Measurements from ENCODE around the gene OR11G2.
"Not testable (repeated sequence)": the region's sequence is repeated elsewhere in the genome, so short reads cannot be mapped to it uniquely, and the experiment has no call there.

OR11G2 gene, protein sequence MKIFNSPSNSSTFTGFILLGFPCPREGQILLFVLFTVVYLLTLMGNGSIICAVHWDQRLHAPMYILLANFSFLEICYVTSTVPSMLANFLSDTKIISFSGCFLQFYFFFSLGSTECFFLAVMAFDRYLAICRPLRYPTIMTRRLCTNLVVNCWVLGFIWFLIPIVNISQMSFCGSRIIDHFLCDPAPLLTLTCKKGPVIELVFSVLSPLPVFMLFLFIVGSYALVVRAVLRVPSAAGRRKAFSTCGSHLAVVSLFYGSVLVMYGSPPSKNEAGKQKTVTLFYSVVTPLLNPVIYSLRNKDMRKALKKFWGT

DNA sequence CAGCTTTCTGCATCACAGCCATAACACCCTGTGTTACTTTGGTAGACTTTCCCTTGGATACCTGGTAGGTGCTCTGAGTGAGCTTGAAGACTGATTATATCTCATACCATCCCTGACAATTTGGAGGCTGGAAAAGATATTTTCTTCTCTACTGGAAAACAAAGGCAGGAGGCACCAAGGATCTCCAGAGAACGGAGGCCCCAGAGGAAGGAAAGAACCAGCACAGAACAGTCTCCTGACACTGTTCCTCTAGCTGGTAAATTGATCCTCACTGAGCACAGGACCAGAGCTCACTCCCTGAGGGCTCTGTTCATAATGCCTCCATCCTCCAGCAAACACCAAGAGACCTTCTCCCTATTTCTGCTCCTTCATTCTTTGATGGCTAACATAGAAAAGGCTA lies at the start of gene OR11G2:
Gene OR11G2 (plus strand): TSS at position 301 of the 400 bp plus-strand sequence. CDS start 6,542 bp downstream, outside the sequence.
- no peak for DNase-seq

DNA sequence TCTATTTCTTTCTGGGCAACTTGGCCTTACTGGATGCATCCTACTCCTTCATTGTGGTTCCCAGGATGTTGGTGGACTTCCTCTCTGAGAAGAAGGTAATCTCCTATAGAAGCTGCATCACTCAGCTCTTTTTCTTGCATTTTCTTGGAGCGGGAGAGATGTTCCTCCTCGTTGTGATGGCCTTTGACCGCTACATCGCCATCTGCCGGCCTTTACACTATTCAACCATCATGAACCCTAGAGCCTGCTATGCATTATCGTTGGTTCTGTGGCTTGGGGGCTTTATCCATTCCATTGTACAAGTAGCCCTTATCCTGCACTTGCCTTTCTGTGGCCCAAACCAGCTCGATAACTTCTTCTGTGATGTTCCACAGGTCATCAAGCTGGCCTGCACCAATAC lies 46.8 kb upstream of the OR11G2 start:
- no peak for DNase-seq

DNA sequence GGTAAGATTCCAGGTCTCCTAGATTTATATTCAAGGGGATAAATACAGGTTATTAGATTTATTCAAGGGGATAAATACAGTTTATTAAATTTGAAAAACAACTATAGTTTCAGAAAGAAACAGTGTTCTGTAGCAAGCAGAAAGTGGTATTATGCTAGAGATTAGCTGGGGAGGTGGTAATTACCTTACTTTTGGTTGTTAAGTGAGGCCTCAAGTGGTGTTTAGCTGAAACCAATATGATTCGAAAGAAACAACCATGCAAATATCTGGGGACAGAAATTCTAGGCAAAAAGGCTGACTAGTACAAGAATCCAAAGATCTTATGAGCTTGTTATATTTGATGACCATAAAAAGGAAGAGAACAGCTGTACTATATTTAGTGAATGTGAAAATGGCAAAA lies 45.9 kb upstream of the OR11G2 start:
- no peak for DNase-seq

DNA sequence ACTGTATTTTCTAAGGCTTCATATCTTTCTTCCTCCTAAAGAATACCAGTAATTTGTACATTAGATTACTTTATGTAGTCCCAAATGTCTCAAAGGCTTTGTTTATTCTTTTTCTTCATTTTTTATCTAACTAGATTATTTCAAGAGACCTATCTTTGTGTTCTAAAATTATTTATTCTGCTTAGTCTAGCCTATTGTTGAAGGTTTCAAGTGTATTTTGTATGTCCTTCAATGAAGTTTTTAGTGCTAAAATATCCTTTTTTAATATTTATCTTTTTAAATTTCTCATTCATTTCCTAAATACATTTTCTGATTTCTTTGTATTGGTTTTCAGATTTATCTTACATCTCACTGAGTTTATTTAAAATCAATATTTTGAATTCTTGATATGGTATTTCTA lies 26.2 kb upstream of the OR11G2 start:
- DNase-seq, result no peak

DNA sequence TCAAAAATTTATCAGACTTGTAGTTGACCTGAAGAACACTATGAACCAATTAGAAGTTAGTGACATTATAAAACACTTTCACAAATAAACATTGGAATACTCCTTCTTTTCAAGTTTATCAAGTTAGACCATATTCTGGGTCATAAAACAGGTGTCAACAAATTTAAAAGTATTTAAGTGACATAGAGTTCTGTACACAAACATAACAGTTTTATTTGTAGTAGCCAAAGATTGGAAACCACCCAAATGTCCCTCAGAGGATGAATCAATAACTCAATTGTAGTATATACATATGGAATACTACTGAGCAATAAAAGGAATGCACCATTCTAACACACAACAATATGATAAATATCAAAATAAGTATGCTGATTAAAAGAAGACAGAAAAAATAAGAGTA lies 23.6 kb upstream of the OR11G2 start:
- no peak for DNase-seq

DNA sequence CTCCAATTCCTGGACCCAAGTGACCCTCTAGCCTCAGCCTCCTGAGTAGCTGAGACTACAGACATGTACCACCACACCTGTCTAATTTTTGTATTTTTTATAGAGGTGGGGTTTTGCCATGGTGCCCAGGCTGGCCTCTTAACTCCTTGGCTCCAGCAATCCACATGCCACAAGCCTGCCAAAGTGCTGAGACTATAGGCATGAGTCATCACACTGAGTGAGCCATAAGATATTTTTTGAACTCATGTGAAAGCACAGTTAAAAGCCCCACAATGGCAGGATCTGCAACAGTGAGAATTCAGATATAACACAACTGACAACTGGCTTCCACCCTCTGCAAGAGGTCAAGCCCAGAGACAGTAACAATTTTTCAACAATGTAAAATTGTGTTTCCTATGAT lies 20.8 kb upstream of the OR11G2 start:
- not testable (repeated sequence) for DNase-seq

DNA sequence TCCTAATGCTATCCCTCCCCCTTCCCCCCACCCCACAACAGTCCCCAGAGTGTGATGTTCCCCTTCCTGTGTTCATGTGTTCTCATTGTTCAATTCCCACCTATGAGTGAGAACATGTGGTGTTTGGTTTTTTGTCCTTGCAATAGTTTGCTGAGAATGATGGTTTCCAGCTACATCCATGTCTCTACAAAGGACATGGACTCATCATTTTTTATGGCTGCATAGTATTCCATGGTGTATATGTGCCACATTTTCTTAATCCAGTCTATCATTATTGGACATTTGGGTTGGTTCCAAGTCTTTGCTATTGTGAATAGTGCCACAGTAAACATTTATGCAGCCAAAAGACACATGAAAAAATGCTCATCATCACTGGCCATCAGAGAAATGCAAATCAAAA lies 16.5 kb upstream of the OR11G2 start:
- not testable (repeated sequence) for DNase-seq

DNA sequence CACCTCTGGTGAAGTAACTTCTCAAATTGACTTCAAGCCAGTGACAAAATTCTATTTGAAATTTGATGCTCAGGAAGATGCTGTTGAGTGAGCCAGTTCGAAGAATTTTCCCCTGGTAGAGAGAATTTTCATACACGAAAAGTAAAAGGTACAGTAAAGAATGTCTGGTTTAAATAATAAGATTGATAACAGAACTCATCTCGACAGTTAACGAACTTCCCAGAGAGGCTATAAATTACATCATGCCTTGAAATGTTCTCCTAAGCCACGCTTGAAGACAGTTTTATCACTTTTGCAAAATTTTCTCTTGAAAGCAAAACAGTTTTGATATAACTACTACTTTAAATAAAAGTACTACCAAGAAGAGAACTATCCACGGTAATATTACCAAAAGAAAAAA lies 14.4 kb upstream of the OR11G2 start:
- DNase-seq, result no peak

DNA sequence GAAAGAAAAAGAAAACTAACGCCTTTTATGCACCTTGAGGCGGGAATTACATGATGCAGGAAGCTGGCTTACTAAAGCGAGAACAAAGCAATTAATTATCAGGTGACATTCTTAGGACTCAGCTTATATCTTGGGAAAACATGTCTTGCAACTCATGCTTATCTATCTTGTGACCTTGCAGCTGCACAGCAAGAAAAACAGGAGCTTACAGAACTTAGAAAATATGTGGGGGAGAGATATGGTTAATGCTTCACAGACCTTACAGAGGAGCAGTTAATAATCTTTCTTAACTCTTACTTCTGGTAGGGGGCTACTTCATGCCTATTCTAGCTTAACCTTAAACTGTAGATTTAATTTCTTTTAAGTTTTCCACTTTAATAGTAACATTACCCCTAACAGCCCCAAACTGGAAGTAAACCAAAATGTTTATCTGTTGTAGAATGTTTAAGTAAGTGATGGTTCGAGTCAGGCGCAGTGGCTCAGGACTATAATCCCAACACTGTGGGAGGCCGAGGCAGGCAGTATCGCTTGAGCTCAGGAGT lies 13.2 kb upstream of the OR11G2 start:
- no peak for DNase-seq

DNA sequence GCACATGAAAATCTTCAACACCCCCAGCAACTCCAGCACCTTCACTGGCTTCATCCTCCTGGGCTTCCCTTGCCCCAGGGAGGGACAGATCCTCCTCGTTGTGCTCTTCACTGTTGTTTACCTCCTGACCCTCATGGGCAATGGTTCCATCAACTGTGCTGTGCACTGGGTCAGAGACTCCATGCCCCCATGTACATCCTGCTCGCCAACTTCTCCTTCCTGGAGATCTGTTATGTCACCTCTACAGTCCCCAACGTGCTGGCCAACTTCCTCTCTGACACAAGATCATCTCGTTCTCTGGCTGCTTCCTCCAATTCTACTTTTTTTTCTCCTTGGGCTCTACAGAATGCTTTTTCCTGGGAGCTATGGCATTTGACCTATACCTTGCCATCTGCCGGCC lies 11.5 kb upstream of the OR11G2 start:
- DNase-seq, result peak in 1 of 2 donors; percentile 12

DNA sequence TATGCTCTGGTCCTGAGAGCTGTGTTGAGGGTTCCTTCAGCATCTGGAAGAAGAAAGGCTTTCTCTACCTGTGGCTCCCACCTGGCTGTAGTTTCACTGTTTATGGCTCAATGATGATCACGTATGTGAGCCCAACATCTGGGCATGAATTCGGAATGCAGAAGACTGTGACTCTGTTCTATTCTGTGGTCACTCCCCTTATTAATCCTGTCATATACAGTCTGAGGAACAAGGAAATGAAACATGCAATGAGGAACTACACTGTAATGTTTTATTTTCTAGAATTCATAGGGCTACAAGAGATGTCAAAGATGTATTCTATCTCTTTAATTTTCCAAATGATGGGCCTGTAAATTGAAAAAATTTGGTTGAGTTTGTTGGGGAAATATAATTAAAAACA lies 10.8 kb upstream of the OR11G2 start:
- no peak for DNase-seq

DNA sequence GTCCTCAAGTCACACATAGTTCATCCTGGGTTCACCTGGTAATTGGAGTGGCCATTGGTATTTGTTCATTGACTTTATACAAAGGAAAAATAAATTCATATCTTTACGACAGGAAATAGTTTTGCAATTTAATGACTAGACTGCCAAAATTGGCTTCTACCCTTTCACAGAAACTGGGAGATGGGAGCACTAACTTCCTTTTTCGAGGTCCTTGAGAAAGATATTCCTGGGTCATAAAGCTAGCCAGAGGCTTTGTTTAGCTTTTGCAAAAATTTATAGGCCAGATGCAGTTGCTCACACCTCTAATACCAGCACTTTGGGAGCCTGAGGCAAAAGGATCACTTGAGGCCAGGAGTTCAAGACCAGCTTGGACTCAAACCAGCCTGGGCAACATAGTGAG lies 10.2 kb upstream of the OR11G2 start:
- DNase-seq, result no peak

DNA sequence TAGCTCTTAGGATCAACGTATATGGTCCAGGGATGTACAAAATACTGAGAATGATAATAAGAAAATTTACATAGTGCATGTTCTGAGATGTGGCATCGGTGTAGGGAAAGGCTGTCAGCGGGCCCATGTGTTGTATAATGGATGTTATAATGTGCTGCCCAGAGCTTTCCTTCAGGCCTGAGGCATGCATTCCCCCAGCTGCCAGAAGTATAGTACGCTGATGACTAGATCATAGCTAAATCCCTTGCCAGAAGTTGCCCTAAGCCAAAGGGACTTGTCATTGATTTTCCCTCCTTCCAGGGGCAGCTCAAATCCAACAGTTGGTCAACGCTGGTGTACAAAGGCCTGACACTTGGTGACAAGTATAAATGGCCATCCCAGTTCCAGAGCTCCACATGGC lies 6.5 kb upstream of the OR11G2 start:
- no peak for DNase-seq

DNA sequence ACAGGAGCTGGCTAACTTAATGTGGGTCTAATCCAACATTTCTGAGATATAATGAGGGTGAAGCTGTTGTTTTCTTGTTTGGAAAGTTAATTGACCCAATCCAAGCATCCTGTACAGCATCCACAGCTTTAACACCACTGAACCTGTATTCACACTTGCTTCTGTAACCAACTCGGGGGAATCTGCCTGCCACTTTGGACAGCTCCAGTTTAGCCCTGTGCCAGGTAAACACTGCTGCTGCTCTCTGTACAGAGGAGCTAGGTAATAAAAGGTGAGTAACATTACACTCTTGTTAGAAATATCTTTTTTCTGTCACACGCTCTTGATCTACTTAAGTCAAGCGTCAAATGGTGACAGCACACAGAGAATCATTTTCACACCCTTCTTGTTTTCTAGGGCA lies 700 bp downstream of the OR11G2 start:
- no peak for DNase-seq

DNA sequence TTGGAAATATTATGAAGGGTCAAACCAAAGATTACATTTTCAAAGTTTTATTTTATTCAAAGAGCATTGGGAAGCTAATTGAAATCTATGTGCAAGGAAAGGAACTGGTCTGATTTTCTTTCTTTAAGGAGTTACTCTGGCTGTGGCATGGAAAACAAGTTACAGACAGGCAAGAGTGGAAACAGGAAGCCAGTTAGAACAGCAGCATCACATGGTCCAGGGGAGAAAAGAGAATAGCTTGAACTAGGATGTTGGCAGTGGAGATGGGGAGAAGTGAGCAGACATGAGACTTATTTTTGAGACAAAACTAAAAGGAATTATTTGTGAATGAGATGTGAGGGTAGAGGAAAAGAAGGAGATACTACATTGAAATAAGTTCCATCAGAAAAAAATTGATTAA lies 3.4 kb downstream of the OR11G2 start:
- DNase-seq, result no peak

DNA sequence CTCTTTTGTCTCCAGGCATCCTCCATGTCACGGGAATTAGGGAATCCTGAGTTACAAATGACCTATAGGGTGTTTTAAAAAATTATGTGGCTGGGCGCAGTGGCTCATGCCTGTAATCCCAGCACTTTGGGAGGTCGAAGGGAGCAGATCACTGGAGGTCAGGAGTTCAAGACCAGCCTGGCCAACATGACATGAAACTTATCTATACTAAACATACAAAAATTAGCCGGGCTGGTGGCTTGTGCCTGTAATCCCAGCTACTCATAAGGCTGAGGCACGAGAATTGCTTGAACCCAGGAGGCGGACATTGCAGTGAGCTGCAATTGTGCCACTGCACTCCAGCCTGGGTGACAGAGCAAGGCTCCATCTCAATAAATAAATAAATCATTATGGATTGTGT lies 4.5 kb downstream of the OR11G2 start:
- not testable (repeated sequence) for DNase-seq

DNA sequence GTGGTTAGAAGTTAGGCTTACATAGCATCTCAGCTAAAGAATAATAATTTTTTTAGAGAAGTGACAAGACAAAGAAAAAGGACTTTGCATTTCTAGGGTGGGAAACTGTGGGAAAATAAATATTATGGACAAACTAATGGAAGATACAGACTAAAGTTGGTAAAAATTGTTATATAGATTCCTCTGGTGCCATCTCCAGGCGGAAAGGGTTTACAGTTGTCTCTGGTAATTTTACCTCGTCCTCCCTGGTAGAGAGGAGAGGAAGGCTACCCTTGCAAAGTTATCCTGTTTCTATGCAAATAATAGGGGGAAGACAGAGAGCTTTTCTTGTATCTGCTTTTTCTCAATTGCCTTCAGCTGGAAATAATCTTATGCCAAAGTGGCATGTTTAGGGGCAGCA lies 5.2 kb downstream of the OR11G2 start:
- DNase-seq, result peak in 1 of 2 donors; percentile 3

DNA sequence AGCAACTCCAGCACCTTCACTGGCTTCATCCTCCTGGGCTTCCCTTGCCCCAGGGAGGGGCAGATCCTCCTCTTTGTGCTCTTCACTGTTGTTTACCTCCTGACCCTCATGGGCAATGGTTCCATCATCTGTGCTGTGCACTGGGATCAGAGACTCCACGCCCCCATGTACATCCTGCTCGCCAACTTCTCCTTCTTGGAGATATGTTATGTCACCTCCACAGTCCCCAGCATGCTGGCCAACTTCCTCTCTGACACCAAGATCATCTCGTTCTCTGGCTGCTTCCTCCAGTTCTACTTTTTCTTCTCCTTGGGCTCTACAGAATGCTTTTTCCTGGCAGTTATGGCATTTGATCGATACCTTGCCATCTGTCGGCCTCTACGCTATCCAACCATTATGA lies 6.8 kb downstream of the OR11G2 start:
- DNase-seq, result no peak

DNA sequence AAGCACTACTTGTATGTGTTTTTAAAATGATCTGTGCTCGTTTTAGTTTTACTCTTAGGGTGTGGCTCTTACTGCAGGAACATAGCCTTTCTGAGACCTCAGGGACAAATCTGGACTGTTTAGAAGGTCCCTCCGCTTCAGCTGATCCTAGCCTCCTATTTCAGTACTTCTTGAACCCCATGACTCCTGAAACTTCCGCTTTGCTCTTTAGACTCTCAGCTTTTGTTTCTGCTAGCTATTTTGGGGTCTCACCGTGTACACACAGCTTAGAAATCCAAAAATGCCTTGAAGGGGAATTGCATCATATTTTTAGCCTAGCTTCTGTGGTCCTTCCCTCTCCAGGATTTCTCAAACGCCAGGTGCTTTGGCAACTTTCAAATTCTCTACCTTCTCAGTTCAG lies 8.3 kb downstream of the OR11G2 start:
- DNase-seq, result no peak

DNA sequence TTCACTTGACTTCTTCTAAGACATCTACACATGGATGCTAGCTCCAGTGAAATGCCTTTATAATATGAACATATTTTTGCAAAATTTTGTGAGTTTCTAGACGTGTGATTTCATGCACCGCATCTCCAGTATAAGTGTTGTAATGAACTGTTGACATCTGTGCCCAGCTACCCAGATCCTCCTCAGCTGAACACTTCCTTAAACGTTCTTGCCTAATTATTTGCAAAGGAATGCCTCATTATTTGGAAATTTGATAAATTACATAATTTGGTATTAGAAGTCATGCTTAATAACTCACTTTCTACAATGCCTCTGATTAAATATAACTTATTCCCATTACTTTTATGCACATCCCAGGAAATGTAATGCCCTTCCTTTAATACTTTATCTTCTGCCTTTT lies 14.0 kb downstream of the OR11G2 start:
- DNase-seq, result no peak

DNA sequence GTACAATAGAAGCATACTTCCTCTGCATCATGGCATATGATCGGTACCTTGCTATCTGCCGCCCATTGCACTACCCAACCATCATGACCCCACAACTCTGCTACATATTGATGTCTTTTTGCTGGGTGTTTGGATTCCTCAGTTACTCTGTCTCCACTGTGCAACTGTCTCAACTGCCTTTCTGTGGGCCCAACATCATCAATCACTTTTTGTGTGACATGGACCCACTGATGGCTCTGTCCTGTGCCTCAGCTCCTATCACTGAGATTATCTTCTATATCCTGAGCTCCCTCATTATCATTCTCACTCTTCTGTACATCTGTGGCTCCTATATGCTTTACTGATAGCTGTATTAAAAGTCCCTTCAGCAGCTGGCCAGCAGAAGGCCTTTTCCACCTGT lies 18.9 kb downstream of the OR11G2 start:
- DNase-seq, result no peak

DNA sequence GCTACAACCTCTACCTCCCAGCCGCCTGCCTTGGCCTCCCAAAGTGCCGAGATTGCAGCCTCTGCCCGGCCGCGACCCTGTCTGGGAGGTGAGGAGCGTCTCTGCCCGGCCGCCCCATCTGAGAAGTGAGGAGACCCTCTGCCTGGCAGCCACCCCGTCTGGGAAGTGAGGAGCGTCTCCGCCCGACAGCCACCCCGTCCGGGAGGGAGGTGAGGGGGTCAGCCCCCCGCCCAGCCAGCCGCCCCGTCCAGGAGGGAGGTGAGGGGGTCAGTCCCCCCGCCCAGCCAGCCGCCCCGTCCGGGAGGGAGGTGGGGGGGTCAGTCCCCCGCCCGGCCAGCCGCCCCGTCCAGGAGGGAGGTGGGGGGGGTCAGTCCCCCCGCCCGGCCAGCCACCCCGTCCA lies 21.7 kb downstream of the OR11G2 start:
- not testable (repeated sequence) for DNase-seq

DNA sequence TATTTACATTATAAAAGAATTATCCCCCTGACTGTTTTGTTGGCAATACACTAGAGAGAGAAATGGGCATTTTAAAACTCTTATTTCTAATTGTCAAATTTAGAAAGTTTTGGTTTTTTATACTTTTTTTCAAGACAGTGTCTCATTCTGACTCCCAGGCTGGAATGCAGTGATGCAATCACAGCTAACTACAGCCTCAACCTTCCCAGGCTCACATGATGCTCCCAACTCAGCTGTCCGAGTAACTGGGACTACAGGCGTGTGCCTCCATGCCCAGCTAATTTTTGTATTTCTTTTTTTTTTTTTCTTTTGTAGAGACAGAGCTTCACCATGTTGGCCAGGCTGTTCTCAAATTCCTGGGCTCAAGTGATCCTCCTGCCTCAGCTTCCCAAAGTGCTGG lies 24.5 kb downstream of the OR11G2 start:
- no peak for DNase-seq

DNA sequence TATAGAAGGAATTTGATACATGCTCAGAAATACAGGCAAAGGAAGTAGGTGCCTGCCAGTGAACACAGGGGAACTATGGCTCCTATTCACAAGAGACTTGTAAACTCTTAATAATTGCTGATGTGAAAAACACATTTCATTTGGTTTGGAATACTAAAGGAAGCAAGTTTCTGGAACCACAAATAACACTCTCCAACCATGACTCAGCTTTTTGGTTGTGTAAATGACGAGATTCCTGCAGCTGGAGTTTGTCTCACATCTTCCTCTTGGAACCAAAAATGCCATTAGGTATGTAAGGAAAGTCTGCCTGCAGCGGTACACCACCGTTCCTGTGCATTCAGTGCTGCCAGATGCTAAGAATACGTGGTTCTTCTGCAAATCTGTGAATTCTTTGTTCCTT lies 28.3 kb downstream of the OR11G2 start:
- DNase-seq, result no peak

DNA sequence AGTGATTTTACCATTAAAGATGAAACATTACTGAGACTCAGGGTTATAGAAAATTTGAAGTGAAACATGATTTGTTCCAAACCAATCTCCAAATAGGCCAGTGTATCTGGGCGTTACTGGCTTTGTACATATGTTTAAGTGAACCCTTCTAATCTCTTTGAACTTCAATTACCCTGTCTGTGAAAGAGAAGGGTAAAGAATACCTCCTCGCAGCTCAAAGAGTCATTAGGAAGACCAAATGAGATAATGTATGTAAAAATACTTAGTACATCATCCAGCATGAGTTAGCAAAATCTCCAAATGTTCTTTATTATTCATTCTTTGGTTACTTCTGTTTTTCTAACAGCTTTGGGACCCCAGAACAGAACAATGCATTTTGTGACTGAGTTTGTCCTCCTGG lies 32.7 kb downstream of the OR11G2 start, which contains the start of gene OR11H6:
Gene OR11H6 (plus strand): TSS at position 301 of the 400 bp plus-strand sequence. CDS start 0 bp downstream, at position 301.
- DNase-seq, result no peak
